ENCODE results near the gene NBPF3.

GRCh38 chr1:21532992-21533534 lies 93.1 kb downstream of the NBPF3 start:
- TF ChIP-seq CTCF (IDR thresholded peaks at IDR 0.05) = no peak
- no peak for TF ChIP-seq POLR2A (IDR thresholded peaks at IDR 0.05)

Measured in thyroid gland (tissue), 4 donors.